Activated effector memory CD4-positive, alpha-beta T cell treated with anti-CD3 and anti-CD28 coated beads, Interleukin-2, amount 50 U/mL, for 16 hours (primary cell): ENCODE measurements around the gene GLT8D2.
A peak's percentile ranks its signal among the peaks of the same experiment; 100 is the strongest.

ENCODE experiments used
- DNase-seq: peaks from one replicate; pipeline ENCODE4 v3.0.0-alpha.2; 2020

GLT8D2 gene

GRCh38 chr12:104049903-104050356 is at the start of gene GLT8D2:
TSS of gene GLT8D2 (minus strand) at chr12:104050187. CDS start at chr12:104019648, 30,539 bp downstream.
- DNase-seq, result no peak

- no peak for DNase-seq
These were observed 48.0 kb upstream of the GLT8D2 start for GRCh38 chr12:104097954-104098353.

GRCh38 chr12:104095289-104095688 is 45.3 kb upstream of the GLT8D2 start:
- DNase-seq, result no peak

DNA sequence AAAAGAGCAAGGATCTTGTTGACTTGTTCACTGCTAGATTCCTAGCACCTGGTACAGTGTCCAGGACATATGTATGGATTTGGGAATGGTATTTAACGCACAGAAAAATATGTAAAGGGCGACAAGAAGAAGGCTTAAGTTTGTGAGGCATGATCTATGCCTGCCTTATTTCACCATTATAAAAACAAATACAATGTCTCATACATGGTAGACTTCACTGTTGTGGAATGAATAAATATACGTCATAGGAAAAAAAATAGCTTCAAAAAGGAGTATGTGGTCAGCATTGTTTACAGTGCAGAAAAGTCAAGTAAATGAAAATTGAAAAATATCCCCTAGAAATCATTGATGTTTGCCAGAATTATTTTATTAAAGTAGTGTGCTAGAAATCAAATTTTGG is 44.3 kb upstream of the GLT8D2 start:
- DNase-seq, result no peak

DNA sequence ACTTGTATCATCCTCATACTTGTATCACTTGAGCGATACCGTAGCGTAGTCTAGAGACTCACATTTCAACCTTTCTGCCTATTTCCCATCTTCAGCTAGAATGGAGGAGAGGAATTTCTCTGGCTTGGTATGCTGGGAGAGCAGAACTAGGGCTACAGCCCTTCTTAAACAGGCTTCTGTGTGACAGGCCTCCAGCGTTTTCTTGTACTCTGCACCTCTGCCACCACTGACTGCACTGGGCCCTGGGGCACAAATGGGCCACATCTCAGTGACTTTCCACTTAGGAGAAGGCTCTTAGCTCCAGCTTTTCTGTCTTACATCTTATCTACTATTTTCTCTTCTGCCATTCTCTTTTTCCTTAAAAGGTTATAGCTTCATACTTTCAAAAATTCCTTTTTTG is 41.1 kb upstream of the GLT8D2 start:
- no peak for DNase-seq

GRCh38 chr12:104090685-104091084 is 40.7 kb upstream of the GLT8D2 start:
- DNase-seq, result no peak

DNA sequence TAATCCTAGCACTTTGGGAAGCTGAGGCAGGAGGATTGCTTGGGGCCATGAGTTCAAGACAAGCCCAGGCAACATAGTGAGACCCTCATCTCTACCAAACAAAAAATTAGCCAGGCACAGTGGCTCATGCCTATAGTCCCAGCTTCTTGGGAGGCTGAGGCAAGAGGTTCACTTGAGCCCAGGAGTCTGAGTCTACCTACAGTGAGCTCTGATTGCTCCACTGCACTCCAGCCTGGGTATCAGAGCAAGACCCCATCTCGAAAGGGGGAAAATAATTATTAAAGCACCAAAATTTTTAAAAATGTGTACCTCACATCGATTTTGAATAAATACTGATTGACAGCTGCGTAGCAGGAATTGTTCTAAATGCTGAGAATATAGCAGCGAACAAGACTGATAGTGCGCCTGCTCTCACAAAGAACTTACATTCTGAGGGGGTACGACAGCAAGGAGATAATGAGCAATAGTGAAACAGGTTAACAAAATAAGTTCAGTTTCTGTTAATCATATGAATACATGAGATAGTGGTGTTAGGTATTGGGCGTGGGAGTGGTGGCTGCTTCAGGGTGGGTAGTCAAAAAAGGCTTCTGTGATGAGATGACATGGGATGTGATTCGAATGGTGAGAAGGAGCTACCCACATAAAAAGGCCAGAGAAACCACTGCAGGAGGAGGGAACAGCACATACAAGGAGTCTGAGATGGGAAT is 33.9 kb upstream of the GLT8D2 start:
- DNase-seq, result no peak

- no peak for DNase-seq
These were observed 30.8 kb upstream of the GLT8D2 start for GRCh38 chr12:104080764-104081163.

GRCh38 chr12:104079024-104079423 is 29.0 kb upstream of the GLT8D2 start:
- no peak for DNase-seq

DNA sequence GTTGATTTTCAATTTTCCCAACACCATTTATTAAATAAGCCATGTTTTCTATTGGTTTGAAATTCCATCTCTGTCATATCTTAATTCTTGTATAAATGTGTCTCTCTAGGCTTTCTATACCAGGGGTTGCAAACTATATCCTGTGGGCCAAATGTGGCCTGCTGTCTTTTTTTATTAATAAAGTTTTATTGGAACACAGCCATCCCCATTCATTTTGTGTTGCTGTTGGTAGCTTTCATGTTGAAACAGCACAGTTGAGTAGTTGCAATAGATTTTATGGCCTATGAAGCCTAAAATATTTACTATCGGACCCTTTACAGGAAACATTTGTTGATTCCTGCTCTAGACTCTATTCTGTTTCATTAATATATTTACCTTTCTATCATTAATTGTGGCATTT is 23.7 kb upstream of the GLT8D2 start:
- DNase-seq, result no peak

DNA sequence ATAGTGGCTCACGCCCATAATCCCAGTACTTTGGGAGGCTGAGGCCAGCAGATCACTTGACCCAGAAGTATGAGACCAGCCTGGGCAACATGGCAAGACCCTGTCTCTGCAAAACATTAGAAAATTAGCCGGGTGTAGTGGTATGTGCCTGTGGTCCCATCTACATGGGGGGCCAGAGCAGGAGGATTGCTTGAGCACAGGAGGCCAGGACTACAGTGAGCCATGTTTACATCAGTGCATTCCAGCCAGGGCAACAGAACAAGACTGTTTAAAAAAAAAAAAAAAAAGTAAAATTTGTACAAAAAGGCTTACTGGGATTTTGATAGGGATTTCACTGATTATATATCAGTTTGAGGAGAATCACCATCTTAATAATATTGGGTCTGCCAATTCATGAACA is 22.1 kb upstream of the GLT8D2 start:
- DNase-seq, result no peak

DNA sequence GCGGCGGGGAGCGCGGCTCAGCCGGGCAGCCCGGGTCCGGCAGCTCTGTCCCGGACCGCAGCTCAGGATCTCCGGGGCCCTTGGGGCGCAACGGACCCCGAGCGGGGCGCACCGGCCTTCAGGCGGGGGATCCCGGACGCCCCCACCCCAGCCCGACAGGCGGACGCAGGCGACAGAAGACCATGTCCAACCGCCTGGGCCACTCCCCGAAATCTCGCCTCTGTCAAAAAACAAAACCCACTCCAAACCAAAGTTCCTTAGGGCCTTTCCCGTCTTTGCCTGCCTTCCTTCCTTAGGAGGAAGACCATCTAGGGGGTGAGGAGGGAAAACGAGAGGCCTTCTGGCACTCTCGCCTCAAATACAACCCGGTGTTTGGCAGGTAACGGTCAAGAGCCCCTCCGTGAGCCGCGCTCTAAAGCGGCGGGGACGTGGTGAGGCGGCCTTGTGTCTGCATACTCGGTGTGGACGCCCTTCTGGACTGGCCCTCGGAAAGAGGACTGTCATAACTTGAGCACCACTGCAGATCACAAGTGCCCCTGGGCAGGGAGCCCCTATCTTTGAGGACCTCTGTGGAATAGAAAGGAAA is 14.9 kb upstream of the GLT8D2 start:
- DNase-seq, result no peak

- peak; percentile 97 for DNase-seq
These were observed 14.2 kb upstream of the GLT8D2 start, which contains the start of gene HCFC2 for GRCh38 chr12:104064031-104064841. TSS of gene HCFC2 (plus strand) at chr12:104064531. CDS start at chr12:104064561, 30 bp downstream.

GRCh38 chr12:104063712-104064030 is 13.7 kb upstream of the GLT8D2 start:
- DNase-seq, result no peak

DNA sequence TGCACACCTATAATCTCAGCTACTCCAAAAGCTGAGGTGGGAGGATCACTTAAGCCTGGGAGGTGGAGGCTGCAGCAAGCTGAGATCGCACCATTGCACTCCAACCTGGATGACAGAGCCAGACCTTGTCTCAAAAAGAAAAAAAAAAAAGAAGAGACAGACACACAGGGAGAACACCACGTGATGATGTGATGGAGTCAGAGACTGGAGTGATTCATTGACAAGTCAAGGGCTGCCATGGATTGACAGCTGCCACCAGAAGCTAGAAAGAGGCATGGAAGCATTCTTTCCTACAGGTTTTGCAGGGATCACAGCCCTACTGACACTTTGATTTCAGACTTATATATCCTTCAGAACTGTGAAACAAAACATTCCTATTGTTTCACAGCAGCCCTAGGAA is 10.8 kb upstream of the GLT8D2 start:
- DNase-seq, result no peak

- no peak for DNase-seq
These were observed 10.0 kb upstream of the GLT8D2 start for GRCh38 chr12:104059963-104060362.

GRCh38 chr12:104058802-104059201 is 8.8 kb upstream of the GLT8D2 start:
- DNase-seq, result no peak

DNA sequence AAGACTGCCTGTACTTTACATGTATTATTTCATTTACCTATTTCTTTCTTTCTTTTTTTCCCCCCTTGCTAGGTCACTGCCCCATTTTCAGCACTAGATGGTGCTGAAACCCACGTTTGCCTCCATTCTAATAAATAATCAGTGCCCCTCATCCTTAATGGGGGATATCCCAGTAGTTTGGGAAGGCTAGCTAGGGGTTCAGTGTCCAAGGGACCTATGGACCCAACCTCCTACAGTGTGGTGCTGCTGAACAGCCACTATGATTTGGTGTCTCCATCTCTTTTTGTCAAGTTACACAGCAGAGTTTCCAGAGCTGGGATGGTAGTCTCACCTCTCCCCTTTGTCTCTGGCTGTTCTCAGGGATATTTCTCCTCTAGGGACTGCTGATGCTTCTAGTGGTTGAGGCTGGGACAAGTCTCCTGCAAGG is 7.8 kb upstream of the GLT8D2 start:
- no peak for DNase-seq

GRCh38 chr12:104056419-104056972 is 6.5 kb upstream of the GLT8D2 start:
- no peak for DNase-seq

DNA sequence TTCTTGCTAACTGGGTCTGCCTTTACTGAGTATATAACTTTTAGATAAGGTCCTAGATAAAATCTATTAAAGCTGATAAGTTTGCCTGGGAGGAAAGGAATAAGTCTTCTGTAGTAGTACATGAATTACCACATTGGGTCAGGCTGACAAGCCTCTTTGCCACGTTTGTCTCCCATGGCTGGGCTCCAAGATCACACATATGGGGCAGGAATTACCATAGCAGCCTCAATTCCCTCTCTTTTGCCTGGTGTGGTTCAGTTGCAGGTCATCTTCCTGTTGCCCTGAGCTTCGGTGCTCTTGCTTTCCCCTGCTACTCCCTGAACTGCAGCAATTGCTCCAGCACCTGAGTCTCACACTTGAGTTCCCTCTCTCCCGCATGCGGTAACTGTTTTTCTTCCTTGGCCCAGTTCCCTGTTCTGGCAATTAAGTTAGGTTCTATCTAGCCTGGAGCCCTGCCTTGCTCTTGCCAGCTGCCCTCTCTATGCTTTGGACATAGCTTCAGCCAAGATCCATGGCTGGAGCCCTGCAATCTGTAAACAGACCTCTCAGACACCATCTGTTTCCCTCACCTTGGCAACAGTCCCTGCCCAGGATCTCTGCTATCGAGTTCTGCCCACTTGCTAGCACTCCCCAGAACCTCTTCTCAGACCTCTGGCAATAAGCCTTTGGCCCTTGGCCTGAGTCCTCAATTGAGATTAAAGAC is 5.8 kb upstream of the GLT8D2 start:
- DNase-seq, result no peak

DNA sequence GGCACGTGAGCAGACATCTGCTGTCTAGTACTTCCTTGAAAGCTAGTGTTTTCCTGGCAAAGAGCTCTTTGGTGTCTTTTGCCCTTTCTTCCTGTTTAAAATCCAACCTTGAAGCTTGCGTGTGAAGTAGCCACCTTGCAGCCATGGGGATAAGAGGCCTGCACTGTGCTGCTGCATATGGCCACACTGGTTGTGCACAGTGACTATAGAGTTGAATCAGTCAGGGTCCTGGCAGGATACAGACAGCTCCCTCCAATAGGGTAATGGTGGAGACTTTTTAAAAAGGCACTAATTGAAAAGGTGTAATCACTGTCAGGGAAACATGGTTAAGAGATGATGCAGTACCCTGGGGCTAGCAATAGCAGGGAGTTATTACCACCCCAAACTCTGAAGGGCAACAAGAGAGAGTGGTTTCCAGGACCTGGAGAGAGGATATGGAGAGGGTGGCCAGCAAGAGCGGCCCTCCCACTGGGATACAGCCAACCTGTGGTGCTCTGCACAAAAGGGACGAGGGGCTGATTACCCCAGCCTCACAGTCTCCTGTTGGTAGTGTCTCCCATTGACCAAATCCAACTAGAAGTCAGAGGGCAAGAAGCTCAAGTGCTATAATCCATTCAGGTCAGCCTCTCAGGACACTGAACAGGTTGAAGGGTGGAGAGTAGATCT is 4.8 kb upstream of the GLT8D2 start:
- no peak for DNase-seq

DNA sequence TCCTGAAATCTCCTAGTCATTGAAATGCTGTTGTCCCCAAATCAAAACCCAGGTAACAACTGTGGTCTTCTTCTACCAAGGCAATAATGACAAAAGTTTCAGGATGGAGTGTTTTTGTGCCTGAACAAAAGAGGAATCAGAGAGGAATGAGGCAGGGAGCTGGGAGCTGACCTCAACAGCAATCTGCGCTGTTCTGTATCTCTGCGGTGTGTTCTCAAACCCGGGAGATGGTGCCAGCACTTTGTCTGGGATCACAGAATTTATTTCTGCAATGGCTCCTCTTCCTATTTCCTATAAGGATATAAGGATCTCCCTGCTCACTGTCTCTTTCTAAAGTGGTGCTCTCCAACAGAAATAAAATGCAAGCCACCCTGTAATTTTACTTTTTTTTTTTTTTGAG is 449 bp upstream of the GLT8D2 start:
- DNase-seq, result no peak
